HT1080 (cell line): ENCODE results near the gene ZNF716. TPM values are rescaled to one million over a fixed set of nuclear protein-coding genes. Genes with fewer than 3 reads are reported as not detected.
"Not testable (repeated sequence)": the region's sequence is repeated elsewhere in the genome, so short reads cannot be mapped to it uniquely, and the experiment has no call there.

ENCODE experiments used
- DNase-seq: peaks from one replicate; pipeline ENCODE4 v3.0.0-alpha.2; 2015; ENCODE audit warnings: low read depth
- small RNA-seq: library from RNA; depleted of rRNA; stranded (forward); fragments of <200 nt; gene quantifications from one replicate; pipeline ENCODE3, GENCODE V24; 2014
- total RNA-seq: library from RNA; depleted of rRNA; stranded (reverse); fragments of >200 nt; shearing (Covaris generic); gene quantifications from 2 replicates; pipeline ENCODE4 v1.2.3, GENCODE V29; 2014

Gene ZNF716
- total RNA-seq, 1 experiment from 2014 or later, result not detected

GRCh38 chr7:57425969-57426628, 23.9 kb upstream of the ZNF716 start:
- DNase-seq, result no peak

GRCh38 chr7:57426629-57427003, 23.4 kb upstream of the ZNF716 start:
- no peak for DNase-seq

- DNase-seq, result no peak
Observed at GRCh38 chr7:57427146-57427545, 22.8 kb upstream of the ZNF716 start.

- no peak for DNase-seq
Observed at GRCh38 chr7:57427594-57427993, 22.4 kb upstream of the ZNF716 start.

- no peak for DNase-seq
Observed at GRCh38 chr7:57432583-57432982, 17.4 kb upstream of the ZNF716 start.

GRCh38 chr7:57437581-57437980, 12.4 kb upstream of the ZNF716 start:
- no peak for DNase-seq

- DNase-seq, result no peak
Observed at GRCh38 chr7:57438244-57438643, 11.7 kb upstream of the ZNF716 start.

- DNase-seq, result no peak
Observed at GRCh38 chr7:57443567-57443966, 6.4 kb upstream of the ZNF716 start.

GRCh38 chr7:57469186-57469828, 19.3 kb downstream of the ZNF716 start:
- DNase-seq, result not testable (repeated sequence)

GRCh38 chr7:57480304-57480703, 30.3 kb downstream of the ZNF716 start:
- not testable (repeated sequence) for DNase-seq

- not testable (repeated sequence) for DNase-seq
Observed at GRCh38 chr7:57485022-57485421, 35.0 kb downstream of the ZNF716 start.

- no peak for DNase-seq
Observed at GRCh38 chr7:57487957-57488356, 38.0 kb downstream of the ZNF716 start.

GRCh38 chr7:57495111-57495510, 45.1 kb downstream of the ZNF716 start:
- not testable (repeated sequence) for DNase-seq

- DNase-seq, result no peak
Observed at GRCh38 chr7:57496395-57496794, 46.4 kb downstream of the ZNF716 start.

- DNase-seq, result no peak
Observed at GRCh38 chr7:57505176-57505575, 55.2 kb downstream of the ZNF716 start.

Small RNA genes lying within 50 kb of the gene (small RNA-seq; reads per million reads assigned to genes)
- not detected for gene MIR3147
